NT2/D1 (cell line): ENCODE data around the gene PFDN1.
A peak's percentile ranks its signal among the peaks of the same experiment; 100 is the strongest.

Source experiments
- DNase-seq: peaks from one replicate; pipeline ENCODE4 v3.0.0-alpha.2; 2011; ENCODE audit warnings: low read depth, low spot score
- H3K27me3 ChIP-seq: 2 replicates; pipeline ENCODE4 v1.6.0; 2011; ENCODE audit warnings: mild to moderate bottlenecking; ENCODE audit not compliant: insufficient read length, insufficient read depth
- H3K36me3 ChIP-seq: 2 replicates; pipeline ENCODE4 v1.6.1; 2011; ENCODE audit warnings: mild to moderate bottlenecking, low read length, mixed read lengths; ENCODE audit not compliant: insufficient read depth, insufficient read length
- H3K4me1 ChIP-seq: 2 replicates; pipeline ENCODE4 v1.5.1; 2011; ENCODE audit not compliant: insufficient read depth, insufficient read length
- H3K4me3 ChIP-seq: 2 replicates; pipeline ENCODE4 v1.5.1; 2011; ENCODE audit warnings: low read depth; ENCODE audit not compliant: insufficient read length
- H3K9ac ChIP-seq: 2 replicates; pipeline ENCODE4 v1.6.0; 2011; ENCODE audit warnings: low read depth; ENCODE audit not compliant: insufficient read length
- H3K9me3 ChIP-seq: 2 replicates; pipeline ENCODE4 v1.5.1; 2011; ENCODE audit warnings: mild to moderate bottlenecking, low read length; ENCODE audit not compliant: insufficient read depth
- SUZ12 ChIP-seq: IDR thresholded peaks from 2 replicates; pipeline ENCODE4 v1.6.1; 2011; ENCODE audit not compliant: insufficient read length, insufficient read depth; ENCODE audit errors: extremely low read depth
- YY1 ChIP-seq: IDR thresholded peaks from 2 replicates; pipeline ENCODE4 v1.6.1; 2011; ENCODE audit not compliant: insufficient read length, insufficient read depth
- ZNF274 ChIP-seq: IDR thresholded peaks from 2 replicates; pipeline ENCODE4 v1.6.1; 2011; ENCODE audit warnings: mild to moderate bottlenecking, low read depth, low read length

PFDN1 gene

DNA sequence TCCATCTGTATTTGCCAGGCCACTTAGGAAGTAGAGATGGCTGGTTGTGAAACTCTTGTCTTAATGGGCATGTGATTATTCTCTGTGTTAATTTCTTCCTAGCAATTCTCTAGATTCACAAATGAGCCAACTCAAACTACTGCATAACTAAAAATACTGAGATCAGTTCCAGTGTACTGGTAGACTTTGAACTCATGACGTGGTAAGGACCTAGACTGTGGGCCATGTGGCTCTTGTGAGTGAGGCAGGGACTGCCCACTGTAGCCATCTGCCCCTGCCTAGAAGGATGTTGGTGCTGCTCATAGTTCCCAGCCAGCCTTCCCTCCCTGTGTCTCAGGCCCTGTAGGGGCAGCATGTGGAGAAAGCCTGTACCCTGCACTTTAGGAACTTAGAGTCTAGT lies 80.5 kb downstream of the PFDN1 start:
- Histone ChIP-seq H3K36me3 (no peaks in the 10 kb centered on the region), H3K9me3 (no peaks in the 10 kb centered on the region), H3K9ac (no peak overlapping the region), H3K4me1 (peaks cover 8% of the 10 kb centered on the region), H3K4me3 (no peak overlapping the region), H3K27me3 (no peaks in the 10 kb centered on the region)
- no peak for DNase-seq
- TF ChIP-seq ZNF274 = no peak
- TF ChIP-seq YY1 = no peak
- TF ChIP-seq SUZ12 = no peak

DNA sequence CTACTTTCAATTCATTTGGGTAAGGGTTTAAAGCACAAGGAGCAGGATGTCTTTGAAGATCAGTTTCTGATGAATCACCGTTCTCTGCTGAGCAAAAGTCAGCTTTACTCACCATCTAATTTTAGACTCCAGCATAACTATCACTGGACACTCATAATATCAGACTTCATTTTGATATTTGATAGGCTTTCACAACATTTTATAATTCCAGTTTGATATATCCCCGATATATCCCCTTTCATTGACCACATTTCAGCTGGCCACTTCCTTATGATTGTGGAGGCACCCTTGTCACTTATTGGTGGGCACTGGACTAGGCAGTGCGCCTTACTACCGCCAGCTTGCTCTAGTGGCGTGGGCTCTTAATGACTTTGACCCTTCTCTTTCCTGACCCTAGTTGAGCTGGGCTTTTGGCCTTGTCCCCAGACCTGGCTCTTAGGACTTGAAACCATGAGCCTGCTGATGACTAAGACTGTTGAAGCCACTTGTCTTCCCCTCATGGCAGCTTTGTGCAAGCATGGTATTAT lies 81.1 kb downstream of the PFDN1 start:
- Histone ChIP-seq H3K36me3 (no peaks in the 10 kb centered on the region), H3K9ac (no peak overlapping the region), H3K4me1 (peaks cover 5% of the 10 kb centered on the region), H3K27me3 (no peaks in the 10 kb centered on the region), H3K4me3 (no peak overlapping the region), H3K9me3 (no peaks in the 10 kb centered on the region)
- TF ChIP-seq YY1 = no peak
- no peak for TF ChIP-seq SUZ12
- DNase-seq = no peak

DNA sequence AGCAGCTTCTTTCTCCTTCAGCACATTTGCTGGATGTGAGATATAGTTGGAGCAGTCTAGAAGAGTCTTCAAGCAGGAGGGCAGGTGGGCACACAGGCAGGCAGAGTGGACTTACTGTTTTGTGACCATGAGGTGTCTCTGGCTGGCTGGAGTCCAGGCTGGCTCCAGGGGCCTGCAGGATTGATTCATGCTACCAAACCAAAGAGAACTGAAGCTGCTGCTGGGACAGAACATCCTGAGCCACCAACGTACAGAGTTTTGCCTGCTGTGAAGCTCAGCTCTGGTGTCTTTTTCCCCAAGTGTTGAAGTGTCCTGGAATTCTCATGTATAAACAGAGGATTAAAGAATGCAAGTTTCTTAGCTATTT lies 82.2 kb downstream of the PFDN1 start:
- H3K9ac ChIP-seq = no peak overlapping the region
- H3K9me3 ChIP-seq = no peaks in the 10 kb centered on the region
- peaks cover 7% of the 10 kb centered on the region for H3K4me1 ChIP-seq
- no peaks in the 10 kb centered on the region for H3K36me3 ChIP-seq
- DNase-seq = no peak
- no peaks in the 10 kb centered on the region for H3K27me3 ChIP-seq
- no peak overlapping the region for H3K4me3 ChIP-seq
- no peak for TF ChIP-seq SUZ12
- no peak for TF ChIP-seq ZNF274
- TF ChIP-seq YY1 = no peak

DNA sequence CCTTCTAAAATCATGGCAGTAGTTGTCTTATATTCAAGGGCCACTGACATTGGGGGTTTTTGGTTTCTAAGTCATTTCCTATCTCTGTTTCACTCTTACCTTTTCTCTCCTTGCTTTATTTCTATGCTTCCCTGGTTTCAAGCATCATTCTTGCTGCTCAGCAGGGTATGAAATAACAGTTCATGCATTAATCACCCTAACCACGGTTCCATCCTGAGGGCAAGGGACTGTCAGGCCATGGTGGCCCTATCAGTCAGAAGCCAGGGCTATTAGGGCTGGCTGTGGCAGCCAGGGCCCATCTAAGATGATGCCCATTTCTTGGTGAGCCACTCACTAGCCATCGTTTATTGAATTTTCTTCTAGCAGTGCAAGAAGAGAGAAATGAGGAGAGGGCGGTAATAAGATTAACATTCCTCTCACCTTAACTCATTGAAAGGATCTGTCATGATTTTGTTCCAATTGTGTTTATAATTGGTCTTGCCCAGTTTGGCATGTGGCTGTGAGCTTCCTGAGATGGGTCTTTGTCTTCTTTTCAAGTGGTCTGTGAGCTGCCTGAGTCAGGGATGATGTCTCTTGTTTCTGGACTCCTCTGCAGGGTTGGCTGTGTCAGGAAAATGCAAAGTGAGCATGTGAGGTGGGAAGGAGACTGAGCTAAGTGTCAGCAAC lies 82.7 kb downstream of the PFDN1 start:
- H3K36me3 ChIP-seq = no peaks in the 10 kb centered on the region
- H3K9ac ChIP-seq = no peak overlapping the region
- no peaks in the 10 kb centered on the region for H3K27me3 ChIP-seq
- peaks cover 7% of the 10 kb centered on the region for H3K4me1 ChIP-seq
- no peak overlapping the region for H3K4me3 ChIP-seq
- TF ChIP-seq YY1 (no peak), ZNF274 (no peak), SUZ12 (no peak)
- no peaks in the 10 kb centered on the region for H3K9me3 ChIP-seq
- DNase-seq = peak; percentile 36

DNA sequence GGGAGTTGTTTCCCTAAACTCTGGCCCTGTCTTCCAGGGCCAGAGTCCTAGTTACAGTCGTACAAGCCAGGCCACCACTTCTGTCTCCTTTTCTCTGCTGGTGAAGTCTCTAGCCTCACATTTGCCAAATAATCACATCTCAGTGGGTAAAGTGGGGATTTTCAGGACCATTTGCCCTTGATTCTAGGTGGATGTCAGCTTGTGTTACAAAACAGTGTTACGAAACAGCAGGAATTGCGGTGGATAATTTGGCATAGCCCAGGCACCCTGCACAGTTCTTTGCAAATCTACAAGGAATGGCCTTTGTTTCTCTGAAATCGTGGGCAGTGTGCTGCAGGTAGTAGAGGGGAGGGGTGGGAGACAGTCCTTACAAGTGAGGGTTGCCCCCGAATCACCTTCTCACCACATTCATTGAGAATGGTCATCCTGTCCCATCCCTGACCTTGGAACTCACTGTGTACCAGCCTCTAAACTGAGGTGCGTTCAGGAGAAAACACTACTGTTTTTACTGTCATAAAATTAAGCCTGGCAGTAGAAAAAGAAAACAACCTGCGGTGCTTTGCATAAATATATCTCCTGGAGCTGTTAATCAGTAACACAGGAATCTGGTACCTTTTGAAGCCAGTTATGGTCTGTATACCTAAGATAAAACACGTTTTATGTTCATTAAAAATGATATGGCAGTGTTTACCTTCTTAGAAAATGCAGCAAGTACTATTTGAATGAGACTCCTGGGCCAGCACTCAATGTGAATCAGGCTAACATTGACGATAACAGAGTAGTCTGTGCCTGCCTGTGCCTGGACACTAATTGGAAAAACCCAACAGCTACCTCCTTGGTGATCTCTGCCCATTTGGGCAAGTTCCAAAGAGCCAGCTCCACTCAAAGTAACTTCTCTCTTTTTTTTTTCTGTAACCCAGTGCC lies 83.6 kb downstream of the PFDN1 start:
- Histone ChIP-seq H3K4me3 (no peak overlapping the region), H3K9ac (no peak overlapping the region), H3K9me3 (no peaks in the 10 kb centered on the region), H3K4me1 (peaks cover 7% of the 10 kb centered on the region), H3K27me3 (no peaks in the 10 kb centered on the region), H3K36me3 (no peaks in the 10 kb centered on the region)
- TF ChIP-seq YY1 (no peak), SUZ12 (no peak), ZNF274 (no peak)
- DNase-seq = no peak

DNA sequence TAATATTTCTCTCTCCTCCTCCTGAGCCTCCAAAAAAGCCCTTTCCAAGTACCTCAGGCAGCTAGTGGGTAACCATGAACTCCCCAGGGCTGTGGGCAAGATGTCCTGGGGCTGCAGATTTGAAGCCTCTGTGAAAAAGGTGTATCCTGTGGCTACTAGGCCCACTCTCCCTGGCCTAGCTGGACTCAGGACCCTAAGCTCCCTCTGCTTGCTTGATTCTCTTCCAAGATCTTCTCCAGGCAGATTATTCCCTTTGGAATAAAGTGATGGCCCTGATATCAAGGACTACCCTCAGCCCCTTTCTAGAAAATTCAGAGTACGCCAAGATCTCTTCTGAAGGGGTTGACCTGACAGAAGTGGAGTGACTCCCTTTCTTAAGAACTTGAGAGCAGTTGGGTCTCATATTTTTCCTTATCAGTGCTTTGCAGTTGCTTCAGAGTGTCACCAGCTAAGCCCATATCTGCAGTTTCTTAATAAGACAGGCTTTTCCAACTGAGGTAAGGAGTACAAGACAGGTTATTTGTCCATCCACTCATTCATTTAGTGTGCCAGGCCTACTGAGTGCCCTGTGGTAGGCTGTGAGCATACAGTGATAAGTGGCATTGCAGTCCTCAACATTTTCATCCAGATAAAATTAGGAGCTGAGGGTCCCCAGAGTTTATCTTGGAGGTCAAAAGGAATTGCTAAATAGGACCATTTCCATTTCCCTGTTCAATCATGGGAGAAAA lies 85.4 kb downstream of the PFDN1 start:
- Histone ChIP-seq H3K36me3 (no peaks in the 10 kb centered on the region), H3K9me3 (no peaks in the 10 kb centered on the region), H3K27me3 (no peaks in the 10 kb centered on the region), H3K9ac (no peak overlapping the region), H3K4me1 (peaks cover 7% of the 10 kb centered on the region), H3K4me3 (no peak overlapping the region)
- no peak for DNase-seq
- TF ChIP-seq YY1 (no peak), SUZ12 (no peak), ZNF274 (no peak)
